Brain microvascular endothelial cell (primary cell): ENCODE results near the gene INTS12.

ENCODE experiments used
- DNase-seq: peaks from one replicate; pipeline ENCODE4 v3.0.0-alpha.2; 2020
- H3K27ac ChIP-seq: fragments of 250-450 bp; sonication (Bioruptor Pico); 2 replicates; pipeline ENCODE4 v1.5.1; 2020; ENCODE audit warnings: mild to moderate bottlenecking, moderate library complexity
- H3K27me3 ChIP-seq: fragments of 250-450 bp; sonication (Bioruptor Pico); replicated peaks from 2 replicates; pipeline ENCODE4 v1.5.1; 2020; ENCODE audit warnings: mild to moderate bottlenecking
- H3K36me3 ChIP-seq: fragments of 250-450 bp; sonication (Bioruptor Pico); replicated peaks from 2 replicates; pipeline ENCODE4 v1.5.1; 2020; ENCODE audit warnings: mild to moderate bottlenecking
- H3K4me3 ChIP-seq: 2 replicates; pipeline ENCODE4 v1.5.1; 2011; ENCODE audit warnings: low read depth, mild to moderate bottlenecking, control low read depth, low read length, moderate library complexity
- CTCF ChIP-seq: IDR thresholded peaks from 2 replicates; pipeline ENCODE4 v1.5.1; 2011; ENCODE audit warnings: low read depth, mild to moderate bottlenecking, moderate library complexity, low read length, control low read depth, inconsistent platforms; ENCODE audit errors: missing control alignments
- in situ Hi-C: cut with HindIII; loops from 2 replicates; pipeline ENCODE4 v1.10.0; 2017; ENCODE audit warnings: low sequenced_read_pairs, low pct_ligation_motif_present

INTS12 gene

GRCh38 chr4:105708181-105709080 is at the start of gene INTS12, which contains the start of gene GSTCD:
TSS of gene INTS12 (minus strand) at chr4:105708689. CDS start at chr4:105700005, 8,684 bp downstream.
TSS of gene GSTCD (plus strand) at chr4:105708784. CDS start at chr4:105717614, 8,830 bp downstream.
- in situ Hi-C loops = no loop called here
- peak; percentile 92 for DNase-seq
- Histone ChIP-seq H3K27me3 (no peaks in the 10 kb centered on the region), H3K36me3 (no peaks in the 10 kb centered on the region), H3K27ac (peak within 1 kb of the TSS; percentile 61), H3K4me3 (peak within 1 kb of the TSS; percentile 92)
- TF ChIP-seq CTCF = no peak

GRCh38 chr4:105755375-105755774 is 46.9 kb upstream of the INTS12 start:
- Histone ChIP-seq H3K36me3 (no peaks in the 10 kb centered on the region), H3K27ac (no peak overlapping the region), H3K27me3 (no peaks in the 10 kb centered on the region), H3K4me3 (no peak overlapping the region)
- no peak for TF ChIP-seq CTCF
- DNase-seq = no peak
- in situ Hi-C loops = no loop called here

GRCh38 chr4:105753361-105753760 is 44.9 kb upstream of the INTS12 start:
- in situ Hi-C loops = no loop called here
- TF ChIP-seq CTCF = no peak
- Histone ChIP-seq H3K4me3 (no peak overlapping the region), H3K27me3 (no peaks in the 10 kb centered on the region), H3K36me3 (no peaks in the 10 kb centered on the region), H3K27ac (no peak overlapping the region)
- no peak for DNase-seq

GRCh38 chr4:105751718-105752299 is 43.3 kb upstream of the INTS12 start:
- TF ChIP-seq CTCF = no peak
- no peak for DNase-seq
- no peaks in the 10 kb centered on the region for H3K36me3 ChIP-seq
- in situ Hi-C loops = no loop called here
- H3K4me3 ChIP-seq = no peak overlapping the region
- no peaks in the 10 kb centered on the region for H3K27me3 ChIP-seq
- no peak overlapping the region for H3K27ac ChIP-seq

GRCh38 chr4:105748222-105748621 is 39.7 kb upstream of the INTS12 start:
- no peaks in the 10 kb centered on the region for H3K36me3 ChIP-seq
- H3K27me3 ChIP-seq = no peaks in the 10 kb centered on the region
- DNase-seq = no peak
- in situ Hi-C loops = no loop called here
- H3K4me3 ChIP-seq = no peak overlapping the region
- TF ChIP-seq CTCF = no peak
- H3K27ac ChIP-seq = no peak overlapping the region
